GM23248 (cell line): Measurements from ENCODE around the gene AKAP12. TPM values are rescaled to one million over a fixed set of nuclear protein-coding genes. Genes with fewer than 3 reads are reported as not detected.

Experiments used
- DNase-seq: peaks from one replicate; pipeline ENCODE4 v3.0.0-alpha.2; 2015
- H2AFZ ChIP-seq: fragments of 200-600 bp; sonication (generic); 2 replicates; pipeline ENCODE4 v1.6.1; 2016; ENCODE audit warnings: antibody characterized with exemption
- H3F3A ChIP-seq: fragments of 200-600 bp; sonication (generic); 2 replicates; pipeline ENCODE4 v1.6.1; 2016; ENCODE audit warnings: mild to moderate bottlenecking, antibody characterized with exemption, mixed run types; ENCODE audit not compliant: insufficient read depth
- H3K27ac ChIP-seq: fragments of 200-600 bp; sonication (generic); 2 replicates; pipeline ENCODE4 v1.5.1; 2016; ENCODE audit warnings: mild to moderate bottlenecking
- H3K27me3 ChIP-seq: fragments of 200-600 bp; sonication (generic); replicated peaks from 2 replicates; pipeline ENCODE4 v1.6.1; 2016; ENCODE audit warnings: mild to moderate bottlenecking; ENCODE audit not compliant: insufficient read depth
- H3K36me3 ChIP-seq: fragments of 200-600 bp; sonication (generic); 2 replicates; pipeline ENCODE4 v1.6.1; 2016; ENCODE audit warnings: low read depth, mild to moderate bottlenecking
- H3K4me1 ChIP-seq: fragments of 200-600 bp; sonication (generic); 2 replicates; pipeline ENCODE4 v1.6.1; 2016; ENCODE audit warnings: mild to moderate bottlenecking; ENCODE audit not compliant: insufficient read depth
- H3K4me2 ChIP-seq: fragments of 200-600 bp; sonication (generic); one replicate; pipeline ENCODE4 v1.6.1; 2016; ENCODE audit warnings: mild to moderate bottlenecking; ENCODE audit not compliant: unreplicated experiment
- H3K4me3 ChIP-seq: fragments of 200-600 bp; sonication (generic); 2 replicates; pipeline ENCODE4 v1.5.1; 2016; ENCODE audit warnings: mild to moderate bottlenecking
- H3K79me2 ChIP-seq: fragments of 200-600 bp; sonication (generic); 2 replicates; pipeline ENCODE4 v1.6.1; 2016; ENCODE audit warnings: mild to moderate bottlenecking; ENCODE audit not compliant: insufficient read depth
- H3K9ac ChIP-seq: fragments of 200-600 bp; sonication (generic); 2 replicates; pipeline ENCODE4 v1.6.1; 2016; ENCODE audit warnings: mild to moderate bottlenecking
- H3K9me2 ChIP-seq: fragments of 200-600 bp; sonication (generic); 2 replicates; pipeline ENCODE4 v1.6.1; 2016; ENCODE audit warnings: mixed run types, mild to moderate bottlenecking, moderate library complexity; ENCODE audit not compliant: insufficient read depth
- H3K9me3 ChIP-seq: fragments of 200-600 bp; sonication (generic); one replicate; pipeline ENCODE4 v1.6.1; 2017; ENCODE audit warnings: low read depth
- H4K20me1 ChIP-seq: fragments of 200-600 bp; sonication (generic); 2 replicates; pipeline ENCODE4 v1.6.0; 2016; ENCODE audit not compliant: insufficient read depth
- EZH2 ChIP-seq: fragments of 200-600 bp; sonication (generic); IDR thresholded peaks from 2 replicates; pipeline ENCODE4 v1.6.1; 2018; ENCODE audit warnings: antibody characterized with exemption, mild to moderate bottlenecking; ENCODE audit not compliant: insufficient read depth, poor library complexity, severe bottlenecking
- EZH2phosphoT487 ChIP-seq: fragments of 200-600 bp; sonication (generic); IDR thresholded peaks from 2 replicates; pipeline ENCODE4 v1.6.1; 2018; ENCODE audit warnings: antibody characterized with exemption, moderate library complexity, mild to moderate bottlenecking, low read depth; ENCODE audit not compliant: insufficient read depth
- WGBS, 2 experiments: methylation state at CpG; one replicate each; pipeline ENCODE4 v1.1.6; 2015 to 2017; ENCODE audit warnings: low lambda C conversion rate in 2 of 2, low coverage in 1 of 2; ENCODE audit errors: missing lambda C conversion rate in 2 of 2; 5-methylcytosine and 5-hydroxymethylcytosine counted together
- in situ Hi-C: fragments of 300-500 bp; cut with MboI; formaldehyde crosslinking; loops from 2 replicates; pipeline ENCODE4 v1.15.0; 2020
- polyA plus RNA-seq: library from polyadenylated mRNA; unstranded; fragments of >200 nt; fragmentation: Nextera tagmentation; extraction: Ambion mirVana; gene quantifications from 2 replicates; pipeline ENCODE4 v1.2.1, GENCODE V29; 2016
- total RNA-seq: library from RNA; depleted of rRNA; stranded (reverse); fragments of >200 nt; shearing (Covaris generic); gene quantifications from 2 replicates; pipeline ENCODE4 v1.2.3, GENCODE V29; 2014

The AKAP12 gene
- total and polyA plus RNA-seq, 2 experiments from 2014 or later = 15.7 to 24.6 TPM

DNA sequence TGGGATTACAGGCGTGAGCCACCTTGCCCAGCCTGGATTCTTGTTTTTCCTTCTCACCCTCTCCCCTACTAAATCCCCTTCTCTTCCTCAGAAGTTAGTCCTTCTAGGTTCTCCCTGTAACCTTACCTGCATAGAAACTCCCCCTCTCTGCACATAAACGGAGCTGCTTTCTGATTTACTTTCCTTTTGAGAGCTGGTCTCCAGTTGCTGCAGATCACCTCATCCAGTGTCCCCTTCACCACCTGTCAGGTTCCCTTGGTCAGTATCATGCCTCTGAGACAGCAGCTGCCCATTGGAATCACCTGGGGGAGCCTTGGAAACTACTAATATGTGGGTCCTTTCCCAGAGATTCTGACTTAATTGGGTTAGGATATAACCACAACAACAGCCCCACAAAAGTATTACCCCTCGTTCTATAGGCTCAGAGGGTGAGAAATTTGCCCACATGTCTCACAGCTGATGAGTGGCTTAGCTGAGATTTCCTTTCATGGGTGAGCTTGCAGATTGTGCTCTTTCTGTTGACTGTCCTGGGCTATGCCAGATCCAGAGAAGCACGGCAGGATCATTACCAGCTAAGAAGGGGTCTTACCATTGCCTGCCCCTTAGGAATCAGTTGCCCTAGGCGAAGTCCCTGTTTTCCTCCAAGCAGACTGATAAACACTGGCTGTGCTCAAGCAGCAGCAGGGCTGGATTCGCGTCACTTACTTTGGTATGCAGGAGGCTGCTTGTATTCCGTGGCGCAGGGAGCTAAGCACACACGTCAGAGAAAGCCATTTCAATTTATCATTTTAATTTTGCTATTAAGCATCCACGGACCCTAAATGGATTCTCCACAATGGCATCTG lies 51.3 kb downstream of the AKAP12 start:
- no peak overlapping the region for H3K4me2 ChIP-seq
- H3K9me2 ChIP-seq = no peaks in the 10 kb centered on the region
- no peak for TF ChIP-seq EZH2phosphoT487
- no peak for TF ChIP-seq EZH2
- H3K9me3 ChIP-seq = no peaks in the 10 kb centered on the region
- no peaks in the 10 kb centered on the region for H3K27me3 ChIP-seq
- H3F3A ChIP-seq = no peaks in the 10 kb centered on the region
- no peaks in the 10 kb centered on the region for H3K36me3 ChIP-seq
- H3K9ac ChIP-seq = no peak overlapping the region
- H3K4me3 ChIP-seq = no peak overlapping the region
- no peaks in the 10 kb centered on the region for H4K20me1 ChIP-seq
- WGBS, 2 experiments = 82 to 85% methylated on average over 11 of the region's 11 CpGs
- in situ Hi-C loops = no loop called here
- H3K4me1 ChIP-seq = no peaks in the 10 kb centered on the region
- no peak for DNase-seq
- H3K27ac ChIP-seq = no peak overlapping the region
- no peaks in the 10 kb centered on the region for H3K79me2 ChIP-seq
- H2AFZ ChIP-seq = no peak overlapping the region

DNA sequence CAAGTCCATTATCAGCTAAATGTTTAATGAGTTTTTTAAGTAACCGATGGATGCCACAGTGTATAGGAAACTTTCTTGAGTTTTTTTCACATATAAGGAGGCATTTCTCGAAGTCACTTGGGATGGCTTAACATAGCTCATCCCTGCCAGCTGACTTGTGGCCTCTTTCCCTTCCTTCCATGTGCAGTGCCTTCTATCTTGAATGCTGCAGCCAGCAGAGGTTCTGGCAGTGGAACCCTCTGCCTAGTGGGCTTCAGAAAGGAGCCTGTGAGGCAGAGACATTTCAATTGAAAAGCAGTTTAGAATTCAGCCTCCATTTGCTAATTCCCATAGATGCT lies 51.9 kb downstream of the AKAP12 start:
- H3K79me2 ChIP-seq = no peaks in the 10 kb centered on the region
- H2AFZ ChIP-seq = no peak overlapping the region
- no peaks in the 10 kb centered on the region for H3K4me1 ChIP-seq
- no peaks in the 10 kb centered on the region for H3K9me2 ChIP-seq
- no peak for DNase-seq
- H3F3A ChIP-seq = no peaks in the 10 kb centered on the region
- no peaks in the 10 kb centered on the region for H3K9me3 ChIP-seq
- H3K27ac ChIP-seq = no peak overlapping the region
- TF ChIP-seq EZH2 = no peak
- no peak for TF ChIP-seq EZH2phosphoT487
- no peaks in the 10 kb centered on the region for H3K27me3 ChIP-seq
- in situ Hi-C loops = no loop called here
- H4K20me1 ChIP-seq = no peaks in the 10 kb centered on the region
- H3K4me2 ChIP-seq = no peak overlapping the region
- no peaks in the 10 kb centered on the region for H3K36me3 ChIP-seq
- no peak overlapping the region for H3K9ac ChIP-seq
- whole genome bisulfite sequencing, 2 experiments = 60 to 77% methylated on average over 2 of the region's 2 CpGs
- H3K4me3 ChIP-seq = no peak overlapping the region

DNA sequence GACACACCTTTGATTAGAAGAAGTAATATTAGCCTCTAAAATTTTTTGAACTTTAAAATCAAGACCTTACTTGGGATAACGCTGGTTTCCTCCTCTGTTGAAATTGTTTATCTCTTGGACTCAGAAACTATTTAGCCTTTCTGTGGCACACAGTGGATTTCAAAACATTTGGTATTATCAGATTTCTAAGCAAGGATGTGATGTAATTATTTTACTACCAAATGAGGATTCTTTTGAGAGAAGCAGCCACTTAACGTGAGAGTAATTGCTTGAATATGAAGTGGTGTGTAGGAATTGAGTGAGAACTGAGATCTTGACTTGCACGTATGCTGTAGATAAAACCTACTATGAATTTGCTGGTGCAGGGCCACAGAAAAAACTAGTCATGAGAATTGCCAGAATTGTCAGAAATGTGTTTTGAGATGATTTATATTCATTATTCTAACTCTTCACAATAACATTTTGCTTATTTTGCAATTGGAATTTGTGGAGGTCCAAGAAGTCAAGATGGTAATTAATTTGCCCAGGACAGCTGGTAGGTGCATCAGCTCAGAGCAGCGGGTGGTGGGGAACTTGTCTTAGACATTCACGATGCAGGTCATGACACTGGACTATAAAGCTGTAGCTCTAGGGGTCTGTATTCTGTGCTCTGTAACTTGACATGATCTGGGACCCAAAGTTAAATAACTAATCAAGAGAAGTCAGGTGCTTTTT lies 53.4 kb downstream of the AKAP12 start:
- no peak for DNase-seq
- Histone ChIP-seq H3F3A (no peaks in the 10 kb centered on the region), H3K9me2 (no peaks in the 10 kb centered on the region), H3K4me3 (no peak overlapping the region), H4K20me1 (no peaks in the 10 kb centered on the region), H3K4me1 (no peaks in the 10 kb centered on the region), H3K9ac (no peak overlapping the region), H3K27ac (no peak overlapping the region), H2AFZ (no peak overlapping the region), H3K9me3 (no peaks in the 10 kb centered on the region), H3K79me2 (no peaks in the 10 kb centered on the region), H3K36me3 (no peaks in the 10 kb centered on the region), H3K27me3 (no peaks in the 10 kb centered on the region), H3K4me2 (no peak overlapping the region)
- no peak for TF ChIP-seq EZH2
- TF ChIP-seq EZH2phosphoT487 = no peak
- in situ Hi-C loops = no loop called here
- 89 to 90% methylated on average over 5 of the region's 5 CpGs for WGBS, 2 experiments

DNA sequence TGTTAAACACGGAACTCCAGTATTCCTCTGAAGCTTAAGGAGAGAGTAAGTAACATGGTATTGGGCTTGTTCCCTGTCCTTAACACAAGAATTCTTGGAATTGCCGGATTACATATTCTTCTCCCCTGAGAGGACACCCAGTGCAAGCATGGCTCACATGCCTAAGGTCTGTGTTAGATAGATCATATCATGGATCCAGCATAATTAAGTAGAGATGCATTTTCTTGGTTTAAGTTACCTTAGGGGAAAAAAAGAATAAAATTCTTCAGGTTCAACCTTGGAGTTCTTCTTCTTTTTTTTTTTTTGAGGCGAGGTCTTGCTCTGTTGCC lies 53.9 kb downstream of the AKAP12 start:
- in situ Hi-C loops = no loop called here
- H3K27me3 ChIP-seq = no peaks in the 10 kb centered on the region
- H3K36me3 ChIP-seq = no peaks in the 10 kb centered on the region
- no peak overlapping the region for H3K9ac ChIP-seq
- H3F3A ChIP-seq = no peaks in the 10 kb centered on the region
- no peak for DNase-seq
- no peak overlapping the region for H2AFZ ChIP-seq
- H3K4me1 ChIP-seq = no peaks in the 10 kb centered on the region
- no peaks in the 10 kb centered on the region for H3K9me3 ChIP-seq
- WGBS, 2 experiments = 93 to 94% methylated on average over 3 of the region's 3 CpGs
- no peaks in the 10 kb centered on the region for H3K9me2 ChIP-seq
- H3K4me2 ChIP-seq = no peak overlapping the region
- no peak for TF ChIP-seq EZH2
- TF ChIP-seq EZH2phosphoT487 = no peak
- H3K27ac ChIP-seq = no peak overlapping the region
- no peak overlapping the region for H3K4me3 ChIP-seq
- no peaks in the 10 kb centered on the region for H4K20me1 ChIP-seq
- no peaks in the 10 kb centered on the region for H3K79me2 ChIP-seq
